Measurements from ENCODE around the gene HHLA2. TPM values are rescaled to one million over a fixed set of nuclear protein-coding genes. Genes with fewer than 3 reads are reported as not detected.

Gene HHLA2
- total and polyA plus RNA-seq, 2 of the 8 experiments (the other 6 are each of a cell fraction or from before 2014, with no cell fraction given), result not detected

DNA sequence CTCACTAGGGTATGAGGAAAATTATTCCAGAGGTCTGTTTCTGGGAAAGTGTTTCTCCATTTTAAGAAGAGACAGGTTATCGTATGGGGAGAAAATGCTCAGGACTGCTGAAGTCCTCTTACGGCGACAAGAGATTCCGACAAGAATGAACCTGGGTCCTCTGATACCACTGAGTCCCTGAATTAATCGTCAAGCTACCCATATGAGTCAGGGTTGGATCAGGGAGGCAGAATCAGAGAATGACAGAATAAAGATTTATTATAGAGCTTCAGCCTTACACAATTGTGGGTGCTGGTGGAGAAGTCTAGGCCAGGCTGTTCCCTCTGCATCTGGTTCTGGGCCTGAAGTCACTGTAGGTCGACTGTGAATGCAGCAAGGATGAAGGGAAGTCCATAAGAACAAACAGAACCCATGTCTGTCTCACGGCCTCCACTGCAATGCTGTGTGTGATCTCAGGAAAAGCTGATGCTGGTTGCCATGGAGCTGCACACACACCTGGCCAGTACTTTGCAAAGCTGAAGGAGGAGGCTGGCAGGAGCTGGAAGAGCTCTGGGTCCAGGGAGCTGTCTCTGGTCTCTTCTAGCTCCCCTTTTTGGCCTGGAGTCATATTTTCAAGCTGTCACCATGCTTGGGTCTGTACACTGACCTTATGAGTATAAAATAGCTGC is 83.9 kb downstream of the HHLA2 start:
- POLR2A ChIA-PET (ENCODE audit: partially characterized antibody), result no interaction called here
- no peaks in the 10 kb centered on the region for H3K23me2 ChIP-seq (ENCODE audit: low read depth, low read length)
- no peak overlapping the region for H2BK120ac ChIP-seq (replicated peaks; ENCODE audit: low read depth, low read length)
- H2BK20ac ChIP-seq (ENCODE audit: low read length), result no peak overlapping the region
- no peak for FAIRE-seq
- 92% methylated on average over 7 of the region's 7 CpGs; no CpG with 5 or more reads in 1 of the 2 experiments for WGBS, 2 experiments (ENCODE audit: extremely low coverage in 1 of 2, insufficient coverage in 1 of 2, insufficient read length in 1 of 2, insufficient replicate concordance in 2 of 2, low coverage in 1 of 2, low lambda C conversion rate in 2 of 2, missing lambda C conversion rate in 1 of 2)
- no peak overlapping the region for H3K23ac ChIP-seq (ENCODE audit: insufficient read length)
- no peak overlapping the region for H4K91ac ChIP-seq (replicated peaks; ENCODE audit: insufficient read length, low read length)
- no peak overlapping the region for H2BK12ac ChIP-seq (ENCODE audit: low read depth, low read length)
- no peak overlapping the region for H4K5ac ChIP-seq (ENCODE audit: insufficient read length, low read depth, low read length)
- no peak overlapping the region for H3K14ac ChIP-seq (ENCODE audit: insufficient read length)
- no peaks in the 10 kb centered on the region for H3K79me1 ChIP-seq (ENCODE audit: low read depth, low read length)
- no peak overlapping the region for H3K4me3 ChIP-seq (ENCODE audit: extremely low read depth in 1 of 4, insufficient read depth in 2 of 4, low read depth in 3 of 4, low read length in 4 of 4)
- no peak overlapping the region for H3K56ac ChIP-seq (replicated peaks; ENCODE audit: insufficient read length, low read depth, low read length)
- H2BK5ac ChIP-seq (ENCODE audit: low read depth, low read length), result no peak overlapping the region
- H3K4me2 ChIP-seq (ENCODE audit: insufficient read depth in 1 of 2, low read depth in 2 of 2, low read length in 2 of 2), result no peak overlapping the region
- H3K9me3 ChIP-seq (ENCODE audit: insufficient read depth in 2 of 2, low read depth in 1 of 2, low read length in 1 of 2), result no peaks in the 10 kb centered on the region
- H3K36me3 ChIP-seq (ENCODE audit: control insufficient read depth in 2 of 4, insufficient read depth in 4 of 4, low read length in 3 of 4), result no peaks in the 10 kb centered on the region
- no peak overlapping the region for H3K9ac ChIP-seq (replicated peaks in 1 of 4; ENCODE audit: extremely low read depth in 1 of 4, low read depth in 3 of 4, low read length in 3 of 4)
- no peaks in the 10 kb centered on the region for H3K27me3 ChIP-seq (replicated peaks in 1 of 4; ENCODE audit: control insufficient read depth in 3 of 4, extremely low read depth in 1 of 4, insufficient read depth in 3 of 4, low read length in 3 of 4)
- CTCF ChIA-PET (ENCODE audit: partially characterized antibody), result interaction anchor here (0.9 to 1.0 kb wide), 2 partner anchors 227 to 394 kb away, joined by 3 read pairs; no protein-coding TSS in a partner anchor
- no peak overlapping the region for H3K18ac ChIP-seq (ENCODE audit: extremely low read depth, low read length)
- no peaks in the 10 kb centered on the region for H3K79me2 ChIP-seq (ENCODE audit: control insufficient read depth in 1 of 2, insufficient read depth in 2 of 2, low read length in 2 of 2)
- no peak overlapping the region for H4K8ac ChIP-seq (ENCODE audit: extremely low read depth, insufficient read depth, low read length)
- no peaks in the 10 kb centered on the region for H4K20me1 ChIP-seq (replicated peaks in 1 of 2; ENCODE audit: control insufficient read depth in 1 of 2, insufficient read depth in 2 of 2, low read length in 2 of 2)
- DNase-seq (ENCODE audit: low read depth in 1 of 2, low spot score in 2 of 2), result no peak
- H3K4ac ChIP-seq (replicated peaks; ENCODE audit: insufficient read length, low read depth, low read length), result no peak overlapping the region
- H2BK15ac ChIP-seq (ENCODE audit: low read length), result no peak overlapping the region
- H2AFZ ChIP-seq (ENCODE audit: low read length), result no peak overlapping the region
- H2AK5ac ChIP-seq (ENCODE audit: low read depth, low read length), result no peak overlapping the region
- H3K27ac ChIP-seq (ENCODE audit: low read depth, low read length), result no peak overlapping the region
- H3K4me1 ChIP-seq (replicated peaks in 1 of 4; ENCODE audit: control insufficient read depth in 3 of 4, insufficient read depth in 4 of 4, low read length in 3 of 4), result peaks cover 2 to 10% (median 5%) of the 10 kb centered on the region in 4 experiments; a peak in 4 of 7 replicates
- TF ChIP-seq BRCA1 (IDR thresholded peaks at IDR 0.05; ENCODE audit: low read depth, low read length) (no peak), SP4 (IDR thresholded peaks at IDR 0.05; ENCODE audit: low read length) (no peak), GABPA (IDR thresholded peaks at IDR 0.05; ENCODE audit: borderline replicate concordance, insufficient read depth, low read length) (no peak), SIX5 (IDR thresholded peaks at IDR 0.05; ENCODE audit: low read depth, low read length) (no peak), RFX5 (IDR thresholded peaks at IDR 0.05; ENCODE audit: borderline replicate concordance, low read depth, low read length) (no peak), KDM4A (IDR thresholded peaks at IDR 0.05; ENCODE audit: low read depth, low read length, severe bottlenecking) (no peak), CBX8 (IDR thresholded peaks at IDR 0.05; ENCODE audit: borderline replicate concordance, low read depth, low read length) (no peak), MAFK (IDR thresholded peaks at IDR 0.05; ENCODE audit: low read depth, low read length) (no peak)
- TF ChIP-seq, protein P1, sequence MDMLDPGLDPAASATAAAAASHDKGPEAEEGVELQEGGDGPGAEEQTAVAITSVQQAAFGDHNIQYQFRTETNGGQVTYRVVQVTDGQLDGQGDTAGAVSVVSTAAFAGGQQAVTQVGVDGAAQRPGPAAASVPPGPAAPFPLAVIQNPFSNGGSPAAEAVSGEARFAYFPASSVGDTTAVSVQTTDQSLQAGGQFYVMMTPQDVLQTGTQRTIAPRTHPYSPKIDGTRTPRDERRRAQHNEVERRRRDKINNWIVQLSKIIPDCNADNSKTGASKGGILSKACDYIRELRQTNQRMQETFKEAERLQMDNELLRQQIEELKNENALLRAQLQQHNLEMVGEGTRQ (IDR thresholded peaks at IDR 0.05; ENCODE audit: low read length), result no peak
- TF ChIP-seq, protein P2, sequence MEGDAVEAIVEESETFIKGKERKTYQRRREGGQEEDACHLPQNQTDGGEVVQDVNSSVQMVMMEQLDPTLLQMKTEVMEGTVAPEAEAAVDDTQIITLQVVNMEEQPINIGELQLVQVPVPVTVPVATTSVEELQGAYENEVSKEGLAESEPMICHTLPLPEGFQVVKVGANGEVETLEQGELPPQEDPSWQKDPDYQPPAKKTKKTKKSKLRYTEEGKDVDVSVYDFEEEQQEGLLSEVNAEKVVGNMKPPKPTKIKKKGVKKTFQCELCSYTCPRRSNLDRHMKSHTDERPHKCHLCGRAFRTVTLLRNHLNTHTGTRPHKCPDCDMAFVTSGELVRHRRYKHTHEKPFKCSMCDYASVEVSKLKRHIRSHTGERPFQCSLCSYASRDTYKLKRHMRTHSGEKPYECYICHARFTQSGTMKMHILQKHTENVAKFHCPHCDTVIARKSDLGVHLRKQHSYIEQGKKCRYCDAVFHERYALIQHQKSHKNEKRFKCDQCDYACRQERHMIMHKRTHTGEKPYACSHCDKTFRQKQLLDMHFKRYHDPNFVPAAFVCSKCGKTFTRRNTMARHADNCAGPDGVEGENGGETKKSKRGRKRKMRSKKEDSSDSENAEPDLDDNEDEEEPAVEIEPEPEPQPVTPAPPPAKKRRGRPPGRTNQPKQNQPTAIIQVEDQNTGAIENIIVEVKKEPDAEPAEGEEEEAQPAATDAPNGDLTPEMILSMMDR (IDR thresholded peaks at IDR 0.05; ENCODE audit: control extremely low read depth in 1 of 3, insufficient read depth in 1 of 3, low read depth in 1 of 3, low read length in 3 of 3), result no peak
